HG03521 (cell line): ENCODE data around the gene PAX2.

Experiments used
- ATAC-seq: cut with Tn5 transposase; IDR thresholded peaks from one replicate; pipeline ENCODE4 v1.9.1; 2021; ENCODE audit warnings: mild to moderate bottlenecking, moderate library complexity; ENCODE audit not compliant: unreplicated experiment

The PAX2 gene

DNA sequence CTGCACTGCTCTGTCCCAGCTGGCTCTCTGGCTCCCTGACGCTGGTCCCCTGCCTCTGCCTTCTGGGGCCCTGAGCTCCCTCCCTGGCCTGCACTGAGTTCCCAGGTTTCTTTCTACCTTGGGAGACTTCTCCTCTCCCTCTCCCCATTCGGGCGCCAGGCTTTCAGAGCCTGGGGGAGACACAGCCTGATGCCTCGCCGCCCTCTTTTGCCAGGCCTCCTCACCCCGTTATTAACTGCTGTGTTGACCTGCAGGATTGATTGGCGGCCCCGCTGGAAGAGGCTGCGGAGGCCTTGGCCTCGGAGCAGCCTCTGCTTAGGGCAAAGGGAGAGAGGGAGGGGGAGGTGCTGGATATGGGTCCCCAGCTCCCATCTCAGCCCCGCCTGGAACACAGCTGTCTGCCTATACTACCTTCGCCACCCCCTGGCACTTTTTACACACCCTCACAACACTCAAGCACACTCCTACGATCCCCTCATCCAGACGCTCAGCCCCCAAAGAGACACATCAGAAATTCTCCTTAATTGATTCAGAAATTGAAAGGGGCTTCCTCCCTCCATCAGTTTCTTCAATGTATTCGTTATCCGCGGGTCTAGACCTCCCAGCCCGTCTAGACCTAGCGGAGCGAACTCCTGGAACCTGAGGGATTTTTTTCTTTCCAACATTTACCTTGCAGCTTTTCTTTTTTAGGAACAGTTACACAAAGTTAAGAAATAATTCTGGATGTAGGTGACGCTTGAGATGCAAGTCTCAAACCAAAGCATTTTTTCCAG is 7.1 kb upstream of the PAX2 start:
- ATAC-seq = no peak

DNA sequence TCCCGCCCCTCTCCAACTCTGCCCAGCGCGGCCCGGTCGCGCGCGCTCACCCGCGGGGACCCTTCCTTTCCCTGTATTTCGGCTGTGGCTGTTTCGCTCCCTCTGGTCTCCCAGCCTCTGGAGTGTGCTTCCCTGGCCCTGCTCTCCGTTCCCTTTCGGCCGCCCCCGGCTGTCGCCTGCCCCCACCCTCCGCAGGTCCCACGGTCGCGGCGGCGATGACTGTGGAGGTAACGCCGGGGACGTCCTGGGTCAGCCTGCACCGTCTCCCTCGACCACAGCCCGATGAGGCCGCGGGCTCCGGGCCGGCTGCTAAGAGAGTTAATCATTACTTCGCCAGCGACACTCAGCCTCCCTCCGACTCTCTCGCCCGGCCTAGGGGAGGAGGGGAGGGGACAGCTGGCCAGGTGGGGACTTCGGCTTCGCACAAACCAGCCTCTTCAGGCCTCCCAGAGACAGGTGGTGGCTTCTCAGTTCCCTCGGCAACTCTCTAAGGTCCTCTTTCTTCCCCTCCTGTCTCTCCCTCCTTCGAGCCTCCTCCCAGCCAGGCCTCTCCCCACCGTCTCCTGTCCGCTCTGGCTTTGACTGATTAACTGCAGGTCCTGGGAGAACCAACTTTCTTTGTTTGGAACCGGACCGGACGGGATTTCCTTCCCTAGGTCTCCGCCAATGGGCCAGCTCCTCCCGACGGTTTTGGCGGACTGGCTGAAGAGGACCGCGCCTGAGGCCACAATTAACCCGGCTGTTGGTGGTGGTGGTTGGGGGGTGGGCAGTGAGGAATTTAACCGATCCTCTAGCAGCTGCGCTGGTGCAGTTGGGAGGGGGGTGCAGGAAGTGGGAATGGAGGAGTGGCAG is 5.6 kb upstream of the PAX2 start:
- no peak for ATAC-seq

DNA sequence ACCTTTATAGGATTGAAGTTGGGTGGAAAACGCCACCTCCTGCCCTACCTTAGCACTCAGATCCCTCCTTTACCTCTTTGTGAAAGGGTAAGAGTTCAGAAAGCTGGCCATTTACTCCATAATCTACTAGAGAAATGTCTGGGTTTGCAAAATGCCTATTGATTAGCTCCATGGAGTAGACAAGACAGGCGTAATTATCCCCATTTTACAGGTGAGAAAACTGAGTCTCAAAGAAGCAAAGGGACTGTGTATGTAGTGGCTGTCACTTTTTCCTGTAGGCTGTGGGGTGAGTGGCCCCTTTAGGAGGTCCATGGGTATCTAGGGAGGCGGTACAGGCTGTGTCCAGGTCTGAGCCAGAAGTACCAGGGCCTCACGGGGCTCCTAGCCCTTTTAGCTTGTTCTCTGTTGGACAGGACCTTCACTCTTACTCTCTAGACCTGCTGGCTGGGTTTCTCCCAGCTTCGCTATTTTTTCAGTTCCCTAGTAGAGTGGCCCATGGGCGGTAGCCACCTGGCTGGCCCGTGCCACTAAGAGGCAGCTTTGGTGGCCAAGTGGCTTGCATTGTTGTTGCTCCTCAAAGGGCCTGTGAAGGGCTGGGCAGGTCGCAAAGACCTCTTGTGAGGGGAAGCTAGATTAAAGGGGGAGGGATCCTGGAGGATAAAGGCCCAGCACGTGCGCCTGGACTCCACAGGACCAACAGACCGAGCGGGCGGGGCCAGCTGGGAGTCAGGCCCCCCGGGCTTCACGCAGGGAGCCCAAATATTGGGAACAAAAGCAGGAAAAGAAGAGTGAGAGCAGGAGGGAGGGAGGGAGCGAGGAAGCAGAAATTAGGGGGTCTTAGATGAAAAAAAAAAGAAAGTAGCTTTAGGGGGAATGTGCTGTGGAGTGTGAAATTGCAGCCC is 4.7 kb upstream of the PAX2 start:
- ATAC-seq = no peak

DNA sequence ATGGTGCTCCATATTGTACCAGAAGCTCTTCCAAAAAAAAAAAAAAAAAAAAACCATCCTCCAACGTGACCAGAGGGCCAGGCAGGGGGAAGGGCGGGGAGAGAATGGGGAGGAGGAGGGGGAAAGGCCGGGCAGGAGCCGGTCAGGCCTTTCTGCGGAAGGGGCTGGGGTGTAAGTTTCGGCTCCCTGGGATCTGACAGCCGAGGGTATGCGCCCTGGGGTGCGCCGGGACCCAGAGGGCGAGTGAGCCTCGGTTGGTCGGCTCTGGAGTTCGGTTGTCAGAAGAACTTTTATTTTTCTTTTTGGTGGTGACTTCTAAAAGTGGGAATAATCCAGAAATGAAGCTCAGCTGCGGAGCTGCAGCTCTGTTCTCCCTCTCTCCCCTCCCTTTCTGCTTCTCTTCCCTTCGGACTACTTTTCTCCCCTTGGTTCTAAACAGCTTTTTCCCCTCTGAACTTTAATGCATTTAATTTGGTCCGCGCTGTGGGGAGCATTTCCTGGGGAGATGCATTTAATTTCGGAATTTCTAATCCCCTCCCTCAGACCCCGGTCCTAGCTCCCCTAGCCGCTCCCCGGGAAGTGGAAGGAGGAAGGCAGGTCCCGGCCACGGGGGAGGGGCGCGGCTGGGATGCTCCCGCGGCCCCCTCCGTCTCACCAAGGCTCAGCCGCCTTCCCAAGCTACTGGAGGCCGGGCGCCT is 3.9 kb upstream of the PAX2 start:
- ATAC-seq = no peak

DNA sequence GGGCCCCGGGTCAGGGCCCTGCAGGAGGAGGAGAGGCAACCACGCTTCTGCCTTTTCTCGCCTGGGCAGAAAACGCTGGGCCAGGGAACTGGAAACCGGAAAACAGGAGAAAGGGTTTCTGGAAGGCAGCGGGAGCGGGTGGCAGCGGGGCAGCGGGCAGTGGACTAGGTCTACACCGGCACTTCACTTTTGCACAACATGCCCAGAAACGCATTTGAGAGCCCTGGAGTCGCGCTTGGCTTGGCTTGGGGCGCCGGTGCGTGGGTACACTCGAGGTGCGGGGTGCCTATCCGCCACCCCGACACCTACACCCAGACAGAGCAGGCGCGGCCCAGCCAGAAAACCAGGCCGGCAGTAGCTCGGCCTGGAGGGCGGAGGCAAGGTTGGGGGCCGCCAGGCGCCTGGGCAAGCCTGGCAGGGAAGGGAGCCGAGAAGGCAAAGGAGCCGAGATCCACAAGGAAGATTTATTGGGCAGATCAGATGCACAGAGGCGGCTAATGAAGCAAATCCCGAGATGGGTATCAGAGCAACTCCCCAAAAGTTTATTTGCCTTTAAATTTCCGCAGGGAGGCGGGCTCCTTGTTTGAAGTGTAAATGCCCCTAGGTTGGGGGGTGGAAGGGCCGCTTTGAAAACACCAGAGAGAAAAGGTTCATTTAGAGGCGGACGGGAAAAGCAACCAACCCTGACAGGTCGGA is 3.2 kb upstream of the PAX2 start:
- ATAC-seq = no peak

DNA sequence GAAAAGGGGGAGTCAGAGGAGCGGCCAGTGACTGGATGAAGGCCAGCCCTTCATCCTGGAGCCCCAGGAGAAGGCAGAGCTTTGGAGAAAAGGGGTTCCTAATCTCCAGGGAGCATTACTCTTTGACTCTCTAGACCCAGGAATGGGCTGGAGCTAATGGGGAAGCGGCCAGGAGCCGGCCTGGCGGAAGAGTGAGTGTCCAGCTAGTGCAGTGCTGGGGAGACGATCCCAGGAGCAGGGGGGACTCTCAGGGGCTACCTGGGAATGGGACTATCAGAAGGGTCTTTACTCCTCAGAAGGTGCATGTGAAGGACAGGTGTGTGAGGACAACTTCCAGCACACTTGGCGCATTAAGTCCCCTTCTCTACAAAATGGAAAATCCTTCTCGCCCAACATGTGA is 2.4 kb upstream of the PAX2 start:
- no peak for ATAC-seq

DNA sequence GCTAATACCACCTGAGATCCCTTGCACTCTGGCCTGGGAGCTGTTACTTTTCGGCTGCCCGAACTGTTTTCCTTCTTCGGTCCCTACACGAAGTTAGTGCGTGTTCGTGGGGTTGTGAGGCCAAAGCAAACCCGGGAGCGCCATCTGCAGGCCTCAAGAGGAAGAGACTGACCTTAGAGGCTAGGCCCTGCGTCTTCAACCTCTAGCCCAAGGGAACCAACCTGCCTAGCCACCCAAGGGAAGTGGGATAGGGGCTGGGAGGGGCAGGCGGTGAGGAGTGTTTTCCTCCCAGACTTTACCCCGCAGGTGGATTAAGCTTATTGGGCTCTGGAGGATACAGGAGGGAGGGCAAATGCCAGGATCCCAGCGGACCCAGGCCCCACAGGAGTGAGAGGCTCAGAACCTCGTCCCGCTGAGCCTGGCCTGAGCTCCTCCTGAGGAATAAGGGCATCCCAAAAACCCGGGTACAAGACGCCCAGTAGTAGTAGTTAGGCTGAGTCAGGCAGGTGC is 1.7 kb upstream of the PAX2 start:
- no peak for ATAC-seq

DNA sequence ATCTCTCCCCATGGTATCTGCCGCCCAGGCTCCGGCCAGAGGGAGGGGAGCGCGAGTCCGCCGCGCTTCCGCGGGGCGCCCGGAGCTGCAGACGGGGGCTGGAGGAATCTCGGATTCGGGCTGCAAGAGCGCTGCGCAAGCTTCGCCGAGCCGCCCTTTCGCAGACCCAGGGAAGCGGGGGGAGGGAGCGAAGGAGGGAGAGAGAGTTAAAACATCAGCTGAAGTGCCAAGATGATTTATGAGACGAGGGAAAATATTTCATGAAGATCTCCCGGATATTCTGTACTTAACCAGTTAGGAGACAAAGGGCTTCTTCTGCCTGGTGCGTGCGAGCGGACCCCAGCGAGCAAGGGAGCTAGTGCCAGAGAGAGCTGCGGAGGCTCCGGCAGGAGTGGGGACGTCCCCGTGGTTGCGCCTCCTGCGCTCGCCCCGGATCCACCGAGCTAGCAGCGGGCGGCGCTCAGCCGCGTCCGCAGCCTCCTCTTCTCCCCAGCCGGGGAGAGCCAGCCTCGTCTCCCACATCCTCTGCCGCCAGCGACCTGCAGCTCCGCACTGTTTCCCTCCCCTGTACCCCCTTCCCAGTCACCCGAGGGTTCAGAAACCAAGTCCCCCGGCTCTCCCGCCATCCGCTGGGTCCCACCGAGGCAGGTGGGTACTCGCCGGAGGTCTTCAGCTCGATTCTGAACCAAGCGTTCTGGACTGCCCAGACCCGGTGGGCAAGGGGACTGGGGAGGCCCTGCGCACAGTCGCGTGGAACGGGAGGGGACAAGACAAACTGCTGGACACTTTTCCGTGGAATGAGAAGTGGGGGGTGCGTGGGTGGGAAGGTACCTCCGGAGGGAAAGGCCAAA is 1.0 kb upstream of the PAX2 start:
- no peak for ATAC-seq

DNA sequence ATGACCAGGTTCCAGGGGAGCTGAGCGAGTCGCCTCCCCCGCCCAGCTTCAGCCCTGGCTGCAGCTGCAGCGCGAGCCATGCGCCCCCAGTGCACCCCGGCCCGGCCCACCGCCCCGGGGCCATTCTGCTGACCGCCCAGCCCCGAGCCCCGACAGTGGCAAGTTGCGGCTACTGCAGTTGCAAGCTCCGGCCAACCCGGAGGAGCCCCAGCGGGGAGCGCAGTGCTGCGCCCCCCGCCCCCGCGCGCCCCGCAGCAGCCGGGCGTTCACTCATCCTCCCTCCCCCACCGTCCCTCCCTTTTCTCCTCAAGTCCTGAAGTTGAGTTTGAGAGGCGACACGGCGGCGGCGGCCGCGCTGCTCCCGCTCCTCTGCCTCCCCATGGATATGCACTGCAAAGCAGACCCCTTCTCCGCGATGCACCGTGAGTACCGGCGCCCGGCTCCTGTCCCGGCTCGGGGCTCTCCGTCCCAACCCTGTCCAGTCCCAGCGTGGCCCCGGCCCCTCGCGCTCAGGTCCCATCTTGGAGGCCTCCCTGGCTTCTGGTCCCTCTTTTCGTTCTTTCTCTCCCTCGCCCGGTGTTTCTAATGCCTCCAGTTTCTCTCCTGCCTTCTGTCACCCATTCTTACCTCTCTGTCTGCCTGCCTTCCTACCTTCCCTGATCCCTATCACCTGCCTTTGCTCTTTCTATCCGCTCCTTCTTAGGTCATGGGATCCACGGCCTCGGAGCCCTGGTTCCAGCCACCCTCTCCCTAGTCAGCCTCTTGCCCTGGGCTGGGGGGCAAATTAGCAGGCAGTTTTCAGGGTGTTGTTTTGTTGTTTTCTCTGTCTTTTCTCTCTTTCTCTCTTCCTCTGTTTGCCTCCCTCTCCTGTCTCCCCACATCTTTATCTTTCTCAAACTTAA is 751 bp downstream of the PAX2 start:
- no peak for ATAC-seq

DNA sequence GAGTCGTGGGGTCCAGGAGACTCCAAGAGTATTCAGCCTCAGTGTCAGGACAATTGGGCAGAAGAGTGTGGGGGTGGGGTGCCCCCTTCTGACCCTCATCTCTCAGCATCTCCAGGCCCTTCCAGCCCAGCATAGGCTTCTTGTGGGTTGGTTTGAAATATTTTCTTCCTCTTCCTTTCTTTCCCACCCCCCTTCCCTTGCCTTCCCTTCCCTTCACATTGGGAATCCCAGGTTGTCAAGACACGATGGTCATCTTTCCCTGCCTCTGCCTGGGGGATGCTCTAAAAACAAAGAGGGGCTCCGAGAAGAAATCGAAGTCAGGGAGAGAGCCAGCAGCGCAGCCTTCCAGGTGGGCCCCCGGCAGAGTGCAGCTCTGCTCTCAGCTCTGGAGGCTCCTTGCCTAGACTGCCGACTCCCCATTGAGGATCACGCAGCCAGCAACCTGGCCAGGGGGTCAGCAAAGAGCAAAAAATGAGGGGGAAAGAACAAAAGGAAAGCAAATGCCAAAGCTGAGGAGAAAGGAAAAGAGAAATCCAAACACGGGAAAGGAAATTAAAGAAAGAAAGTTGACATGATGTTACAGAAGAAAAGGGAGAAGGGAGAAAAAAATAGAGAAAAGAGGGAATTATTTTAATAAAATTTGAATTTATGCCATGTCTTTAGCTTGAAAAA is 1.5 kb downstream of the PAX2 start:
- no peak for ATAC-seq

DNA sequence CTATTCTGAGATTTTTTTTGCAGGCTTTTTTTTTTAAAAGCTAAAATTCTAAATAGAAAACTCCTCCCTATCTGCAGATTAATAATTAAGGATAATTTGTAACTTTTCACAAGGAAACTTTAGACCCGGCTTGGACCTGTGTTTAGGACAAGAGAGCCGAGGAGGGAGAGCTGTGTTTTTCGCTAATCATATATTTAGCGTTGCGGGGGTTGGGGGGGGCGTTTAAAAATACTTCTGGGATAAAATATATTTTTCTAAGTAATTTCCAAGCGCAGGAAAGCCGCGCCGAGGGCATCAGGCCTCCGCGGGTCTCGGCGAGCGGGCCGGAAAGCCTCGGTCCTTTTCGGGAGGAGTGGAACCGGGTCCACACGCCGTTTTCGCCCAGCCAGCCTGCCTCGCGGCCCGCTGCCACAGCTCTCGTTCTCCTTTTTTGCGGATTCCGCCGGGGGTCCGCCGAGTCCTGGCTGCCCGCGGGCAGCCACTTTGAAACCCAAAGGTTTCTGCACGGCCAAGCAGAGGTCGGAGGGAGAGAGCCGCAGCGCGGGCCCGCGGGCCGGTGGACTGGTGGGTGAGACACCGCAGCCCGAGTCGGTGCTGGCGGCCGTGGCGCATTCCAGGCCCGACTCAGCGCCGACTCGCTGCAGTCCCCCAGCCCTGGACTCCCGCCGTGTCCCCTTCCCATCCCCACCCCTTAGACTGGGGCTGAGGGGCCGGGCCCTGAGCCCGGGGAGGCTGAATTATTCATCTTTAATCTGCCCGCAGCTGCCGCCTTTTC is 2.3 kb downstream of the PAX2 start:
- ATAC-seq = no peak

DNA sequence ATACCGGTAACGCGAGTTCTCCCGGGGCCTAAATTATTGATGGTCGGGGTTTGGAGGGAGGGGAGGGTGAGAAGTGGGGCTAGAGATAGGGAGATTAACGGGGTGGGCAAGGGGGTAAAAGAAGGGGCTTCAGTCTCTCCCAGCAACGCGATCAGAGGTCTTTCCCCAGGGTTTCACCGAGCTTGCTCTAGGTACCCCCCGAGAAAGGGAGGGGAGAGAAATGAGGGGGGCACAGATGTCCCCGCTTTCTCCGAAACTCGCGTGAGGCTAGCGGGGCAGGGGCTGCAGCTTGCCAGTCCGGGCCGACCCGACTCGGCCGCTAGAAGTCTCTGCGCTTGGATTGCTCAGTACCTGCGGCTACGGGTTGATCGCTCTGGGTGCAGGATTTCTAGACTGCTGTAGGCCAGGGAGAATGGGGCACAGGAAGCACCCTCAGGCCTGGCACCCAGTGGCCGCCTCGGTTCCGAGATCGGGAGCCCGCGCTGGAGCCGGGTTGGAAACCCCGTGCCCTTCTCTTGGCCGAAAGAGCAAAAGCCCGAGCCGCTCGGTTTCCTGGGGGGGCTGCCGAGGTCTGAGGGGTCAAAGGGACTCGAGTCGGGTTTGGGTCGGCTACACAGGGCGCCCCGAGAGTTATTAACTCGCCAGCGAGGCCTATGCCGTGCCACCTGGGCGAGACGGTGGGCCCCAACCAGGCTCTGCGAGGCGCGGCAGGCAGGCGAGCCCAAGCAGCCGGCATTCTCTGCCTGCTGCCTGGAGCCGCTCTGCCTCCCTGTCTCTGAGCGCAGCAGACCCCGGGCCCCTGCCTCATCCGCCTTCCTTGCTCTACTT is 3.1 kb downstream of the PAX2 start:
- no peak for ATAC-seq

DNA sequence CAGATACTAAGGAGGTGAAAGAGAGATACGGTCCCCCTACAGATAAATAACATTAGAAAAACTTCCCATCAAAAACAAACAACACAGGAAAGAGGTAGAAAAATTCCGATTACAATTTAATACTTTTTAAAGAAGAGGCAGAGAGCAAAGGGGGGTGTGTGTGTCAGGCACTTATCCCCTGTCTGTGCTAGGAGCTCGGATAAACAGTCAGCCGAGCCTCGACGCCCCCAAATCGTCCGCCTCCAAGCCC is 3.6 kb downstream of the PAX2 start:
- no peak for ATAC-seq

DNA sequence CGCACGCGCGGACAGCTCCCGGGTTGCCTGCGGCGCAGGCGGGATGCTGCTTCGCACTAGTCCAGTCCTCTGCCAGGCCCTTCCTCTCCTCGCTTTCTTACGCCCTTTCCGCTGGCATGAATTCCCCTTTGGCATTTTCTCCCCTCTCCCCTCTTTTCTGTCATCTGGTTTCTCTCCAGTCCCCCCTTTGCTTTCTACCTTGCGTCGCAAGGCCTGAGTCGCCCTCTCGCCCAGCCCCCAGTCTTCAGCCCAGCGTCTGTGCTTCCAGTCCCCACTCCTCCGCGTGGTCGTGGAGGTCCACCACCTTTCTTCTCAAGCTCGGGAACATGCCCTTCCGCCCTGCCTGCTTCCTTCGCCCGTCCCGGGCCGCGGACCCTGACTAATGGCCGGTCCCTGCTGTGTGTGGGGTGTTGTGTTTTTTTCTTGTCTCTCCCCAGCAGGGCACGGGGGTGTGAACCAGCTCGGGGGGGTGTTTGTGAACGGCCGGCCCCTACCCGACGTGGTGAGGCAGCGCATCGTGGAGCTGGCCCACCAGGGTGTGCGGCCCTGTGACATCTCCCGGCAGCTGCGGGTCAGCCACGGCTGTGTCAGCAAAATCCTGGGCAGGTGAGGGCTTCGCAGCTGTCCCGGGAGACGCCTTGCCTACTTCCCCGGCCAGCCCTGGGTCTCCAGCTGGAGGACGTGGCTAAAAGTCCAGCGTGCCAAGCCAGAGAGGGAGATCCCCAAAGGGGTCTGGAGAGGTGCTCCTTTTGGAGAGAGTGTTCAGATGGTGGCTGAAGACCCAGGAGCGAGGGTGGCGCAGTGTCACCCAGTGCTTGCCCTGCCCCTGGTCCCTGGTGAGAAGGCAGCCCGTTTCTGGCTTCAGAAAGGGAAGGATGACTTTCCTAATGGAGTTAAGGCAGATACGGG is 4.2 kb downstream of the PAX2 start:
- no peak for ATAC-seq
